Spleen (tissue), 11 donors: ENCODE measurements around the gene COL21A1. TPM values are rescaled to one million over a fixed set of nuclear protein-coding genes. Genes with fewer than 3 reads are reported as not detected.

Experiments used
- DNase-seq: peaks from one replicate; pipeline ENCODE4 v3.0.0-alpha.2; 2020
- H3K27ac ChIP-seq, 8 donors: fragments of 200-600 bp; sonication (generic) in 7 of 8; 1 replicate in 4 of 8; 2 replicates in 4 of 8; pipeline versions ENCODE4 v1.5.0 to v1.8.0; 2016 to 2021; ENCODE audit warnings: inconsistent platforms in 4 of 8, mild to moderate bottlenecking in 4 of 8, moderate library complexity in 1 of 8
- H3K27me3 ChIP-seq, 7 donors: fragments of 200-600 bp; sonication (generic) in 6 of 7; replicated peaks in 1 of 7; 1 replicate in 4 of 7; 2 replicates in 3 of 7; pipeline versions ENCODE4 v1.5.0 to v1.8.0; 2016 to 2021; ENCODE audit warnings: inconsistent platforms in 3 of 7, mild to moderate bottlenecking in 1 of 7
- H3K36me3 ChIP-seq, 6 donors: fragments of 200-600 bp; sonication (generic) in 5 of 6; 1 replicate in 4 of 6; 2 replicates in 2 of 6; pipeline versions ENCODE4 v1.5.0 to v1.8.0; 2016 to 2021; ENCODE audit warnings: inconsistent platforms in 2 of 6
- H3K4me1 ChIP-seq, 6 donors: fragments of 200-600 bp; sonication (generic) in 5 of 6; 1 replicate in 3 of 6; 2 replicates in 3 of 6; pipeline versions ENCODE4 v1.5.0 to v1.8.0; 2016 to 2021; ENCODE audit warnings: inconsistent platforms in 3 of 6
- H3K4me3 ChIP-seq, 8 donors: fragments of 200-600 bp; sonication (generic) in 7 of 8; 1 replicate in 4 of 8; 2 replicates in 4 of 8; pipeline versions ENCODE4 v1.5.0 to v1.8.0; 2016 to 2021; ENCODE audit warnings: inconsistent platforms in 4 of 8, mild to moderate bottlenecking in 4 of 8, moderate library complexity in 2 of 8
- H3K9me3 ChIP-seq, 8 donors: fragments of 200-600 bp; sonication (generic) in 7 of 8; 1 replicate in 4 of 8; 2 replicates in 4 of 8; pipeline versions ENCODE4 v1.5.0 to v1.8.0; 2016 to 2021; ENCODE audit warnings: inconsistent platforms in 4 of 8
- CTCF ChIP-seq, 11 experiments: fragments of 200-600 bp in 7 of 11; fragments of 450-650 bp in 4 of 11; sonication (generic) in 4 of 11; IDR thresholded peaks in 8 of 11; conservative IDR thresholded peaks in 3 of 11; 1 replicate in 7 of 11; 2 replicates in 4 of 11; pipeline versions ENCODE4 v1.4.0 to v1.8.0; 2016 to 2021; ENCODE audit warnings: antibody characterized with exemption in 11 of 11, inconsistent platforms in 4 of 11, mild to moderate bottlenecking in 1 of 11
- POLR2A ChIP-seq, 3 donors: fragments of 450-650 bp; IDR thresholded peaks; one replicate each; pipeline ENCODE4 v1.5.1; 2017; ENCODE audit warnings: antibody characterized with exemption in 3 of 3, mild to moderate bottlenecking in 1 of 3
- POLR2AphosphoS5 ChIP-seq, 3 donors: sonication (generic); formaldehyde crosslinking; IDR thresholded peaks; one replicate each; pipeline ENCODE4 v1.5.1; 2017; ENCODE audit warnings: antibody characterized with exemption in 3 of 3
- WGBS, 5 donors: extraction: QIAGEN DNeasy Blood & Tissue Kit in 3 of 5; methylation state at CpG; one replicate each; pipeline versions ENCODE4 v1.1.5 to v1.1.7; 2013 to 2018; 5-methylcytosine and 5-hydroxymethylcytosine counted together
- intact Hi-C: fragments of 100-400 bp; cut with DNase I; formaldehyde crosslinking; loops from one replicate; pipeline ENCODE4 v1.15.0; 2023; ENCODE audit warnings: low total_unique reads
- polyA plus RNA-seq, 3 donors: library from polyadenylated mRNA; stranded (reverse); fragments of 200-250 nt; gene quantifications; one replicate each; pipeline ENCODE4 v1.2.1, GENCODE V29; 2013
- total RNA-seq, 7 donors: library from RNA; depleted of rRNA in 3 of 7; stranded (reverse); fragments of >200 nt in 3 of 7; fragmentation: NEBNext Ultra II Directional in 4 of 7; extraction: Animal tissue kit (Norgen Biotek cat#: 25700) in 4 of 7; gene quantifications; one replicate each; pipeline versions ENCODE4 v1.1.0 to v1.2.1, GENCODE V29; 2016 to 2021
- donor health status: healthy with polysubstance abuse.
- donor health status: DM: no; HTN: no; CAD: no; lungs with moderate emphysema.
- donor health status: DM: no; HTN: no; CAD: no.
- donor health status: Bipolar disorder and iron deficiency.
- donor health status: healthy.
- donor health status: DM: no; HTN: no; CAD: no.
- donor health status: DM: yes; HTN: yes; CAD: no.

Gene COL21A1
- total and polyA plus RNA-seq, 10 donors = 0.13 to 2.9 (median 0.60) TPM

DNA sequence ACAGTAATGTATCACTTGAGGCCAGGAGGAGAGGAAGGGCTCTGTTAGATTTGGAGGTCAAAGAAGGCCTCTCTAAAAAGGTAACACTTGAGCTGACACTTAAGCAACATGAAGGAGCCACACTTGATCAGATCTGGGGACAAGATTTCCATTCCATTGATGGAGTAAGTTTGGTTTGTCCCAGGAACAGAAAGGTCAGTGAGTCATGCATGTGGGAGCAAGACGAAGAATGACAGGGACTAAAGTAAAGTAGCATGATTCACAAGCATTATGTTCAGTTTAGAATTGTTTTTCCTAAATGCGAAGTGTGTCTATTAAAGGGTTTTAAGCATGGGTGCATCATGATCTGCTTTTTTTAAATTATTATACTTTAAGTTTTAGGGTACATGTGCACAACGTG lies 47.4 kb downstream of the COL21A1 start:
- DNase-seq = no peak
- H3K27me3 ChIP-seq = no peaks in the 10 kb centered on the region
- no peak overlapping the region for H3K4me3 ChIP-seq
- no peak overlapping the region for H3K27ac ChIP-seq
- 80 to 92% (median 86%) methylated on average over 3 of the region's 3 CpGs for WGBS, 5 donors
- no peaks in the 10 kb centered on the region for H3K36me3 ChIP-seq
- intact Hi-C loops = no loop called here
- TF ChIP-seq POLR2A (IDR thresholded peaks at IDR 0.05) (no peak), POLR2AphosphoS5 (IDR thresholded peaks at IDR 0.05) (no peak), CTCF (IDR thresholded peaks at IDR 0.05 in 8 of 11, conservative IDR thresholded peaks at IDR 0.05 in 3 of 11) (no peak)
- no peaks in the 10 kb centered on the region for H3K4me1 ChIP-seq
- peaks cover 0 to 30% (median 19%) of the 10 kb centered on the region in 8 donors for H3K9me3 ChIP-seq

- H3K36me3 ChIP-seq = no peaks in the 10 kb centered on the region
- H3K27me3 ChIP-seq = no peaks in the 10 kb centered on the region
- no peak for TF ChIP-seq POLR2A (IDR thresholded peaks at IDR 0.05)
- no peak for TF ChIP-seq CTCF (IDR thresholded peaks at IDR 0.05 in 8 of 11, conservative IDR thresholded peaks at IDR 0.05 in 3 of 11)
- no peak for TF ChIP-seq POLR2AphosphoS5 (IDR thresholded peaks at IDR 0.05)
- H3K9me3 ChIP-seq = peaks cover 0 to 69% (median 42%) of the 10 kb centered on the region in 8 donors
- no peak overlapping the region for H3K27ac ChIP-seq
- 88 to 98% (median 96%) methylated on average over 5 of the region's 5 CpGs for WGBS, 5 donors
- no peak for DNase-seq
- intact Hi-C loops = no loop called here
- no peak overlapping the region for H3K4me3 ChIP-seq
- H3K4me1 ChIP-seq = no peaks in the 10 kb centered on the region
Measured at GRCh38 chr6:56193846-56194245, 53.5 kb downstream of the COL21A1 start.

DNA sequence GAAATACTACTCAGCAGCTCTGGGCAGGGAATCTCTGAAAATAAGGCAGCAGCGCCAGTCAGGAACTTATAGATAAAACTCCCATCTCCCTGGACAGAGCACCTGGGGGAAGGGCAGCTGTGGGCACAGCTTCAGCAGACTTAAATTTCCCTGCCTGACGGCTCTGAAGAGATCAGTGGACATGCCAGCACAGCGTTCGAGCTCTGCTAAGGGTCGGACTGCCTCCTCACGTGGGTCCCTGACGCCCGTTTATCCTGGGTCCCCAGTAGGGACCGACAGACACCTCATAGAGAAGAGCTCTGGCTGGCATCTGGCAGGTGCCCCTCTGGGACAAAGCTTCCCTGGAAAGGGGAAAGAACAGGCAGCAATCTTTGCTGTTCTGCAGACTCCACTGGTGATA lies 59.0 kb downstream of the COL21A1 start:
- no peaks in the 10 kb centered on the region for H3K4me1 ChIP-seq
- intact Hi-C loops = no loop called here
- H3K4me3 ChIP-seq = no peak overlapping the region
- no peaks in the 10 kb centered on the region for H3K36me3 ChIP-seq
- no peak overlapping the region for H3K27ac ChIP-seq
- H3K27me3 ChIP-seq = no peaks in the 10 kb centered on the region
- TF ChIP-seq POLR2AphosphoS5 (IDR thresholded peaks at IDR 0.05) (no peak), POLR2A (IDR thresholded peaks at IDR 0.05) (no peak), CTCF (IDR thresholded peaks at IDR 0.05 in 8 of 11, conservative IDR thresholded peaks at IDR 0.05 in 3 of 11) (no peak)
- WGBS, 5 donors = 85 to 93% (median 89%) methylated on average over 9 of the region's 9 CpGs
- H3K9me3 ChIP-seq = peaks cover 0 to 41% (median 20%) of the 10 kb centered on the region in 8 donors
- DNase-seq = no peak

GRCh38 chr6:56187686-56188085 lies 59.7 kb downstream of the COL21A1 start:
- no peak for DNase-seq
- intact Hi-C loops = no loop called here
- TF ChIP-seq POLR2A (IDR thresholded peaks at IDR 0.05) (no peak), POLR2AphosphoS5 (IDR thresholded peaks at IDR 0.05) (no peak), CTCF (IDR thresholded peaks at IDR 0.05 in 8 of 11, conservative IDR thresholded peaks at IDR 0.05 in 3 of 11) (no peak)
- Histone ChIP-seq H3K27me3 (no peaks in the 10 kb centered on the region), H3K36me3 (no peaks in the 10 kb centered on the region), H3K9me3 (peaks cover 0 to 34% (median 17%) of the 10 kb centered on the region in 8 donors), H3K4me3 (no peak overlapping the region), H3K4me1 (no peaks in the 10 kb centered on the region), H3K27ac (no peak overlapping the region)
